Measurements from ENCODE around the gene TTC13.

GRCh38 chr1:231011360-231011759, 32.7 kb upstream of the TTC13 start:
- TF ChIP-seq EZH2 (IDR thresholded peaks at IDR 0.05), result no peak
- no peak for TF ChIP-seq CTCF (IDR thresholded peaks at IDR 0.05)
- TF ChIP-seq EZH2phosphoT487 (IDR thresholded peaks at IDR 0.05), result no peak
